Measurements from ENCODE around the gene EML6.

DNA sequence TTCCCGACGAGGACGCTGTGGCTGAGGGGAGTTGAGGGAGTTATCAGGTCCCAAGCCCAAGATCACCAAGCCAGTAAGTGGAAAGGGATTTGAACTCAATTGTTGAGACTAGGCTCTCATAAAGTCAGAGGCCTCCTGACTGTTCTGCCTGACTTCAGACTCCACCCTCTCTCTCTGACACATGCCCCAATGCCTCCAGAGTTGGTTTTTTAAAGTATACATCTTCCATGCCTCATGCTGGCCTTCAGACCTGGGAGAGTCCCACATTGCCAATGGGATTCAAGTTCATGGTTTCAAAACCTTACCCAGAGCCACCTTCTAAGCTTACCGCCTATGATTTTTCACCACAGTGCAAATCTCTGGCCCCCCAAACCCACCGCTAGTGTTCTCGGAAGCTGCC is 226.0 kb downstream of the EML6 start:
- TF ChIP-seq JUND (IDR thresholded peaks at IDR 0.05), result no peak
- TF ChIP-seq, protein P1, sequence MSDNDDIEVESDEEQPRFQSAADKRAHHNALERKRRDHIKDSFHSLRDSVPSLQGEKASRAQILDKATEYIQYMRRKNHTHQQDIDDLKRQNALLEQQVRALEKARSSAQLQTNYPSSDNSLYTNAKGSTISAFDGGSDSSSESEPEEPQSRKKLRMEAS (IDR thresholded peaks at IDR 0.05), result no peak
- TF ChIP-seq, protein P2, sequence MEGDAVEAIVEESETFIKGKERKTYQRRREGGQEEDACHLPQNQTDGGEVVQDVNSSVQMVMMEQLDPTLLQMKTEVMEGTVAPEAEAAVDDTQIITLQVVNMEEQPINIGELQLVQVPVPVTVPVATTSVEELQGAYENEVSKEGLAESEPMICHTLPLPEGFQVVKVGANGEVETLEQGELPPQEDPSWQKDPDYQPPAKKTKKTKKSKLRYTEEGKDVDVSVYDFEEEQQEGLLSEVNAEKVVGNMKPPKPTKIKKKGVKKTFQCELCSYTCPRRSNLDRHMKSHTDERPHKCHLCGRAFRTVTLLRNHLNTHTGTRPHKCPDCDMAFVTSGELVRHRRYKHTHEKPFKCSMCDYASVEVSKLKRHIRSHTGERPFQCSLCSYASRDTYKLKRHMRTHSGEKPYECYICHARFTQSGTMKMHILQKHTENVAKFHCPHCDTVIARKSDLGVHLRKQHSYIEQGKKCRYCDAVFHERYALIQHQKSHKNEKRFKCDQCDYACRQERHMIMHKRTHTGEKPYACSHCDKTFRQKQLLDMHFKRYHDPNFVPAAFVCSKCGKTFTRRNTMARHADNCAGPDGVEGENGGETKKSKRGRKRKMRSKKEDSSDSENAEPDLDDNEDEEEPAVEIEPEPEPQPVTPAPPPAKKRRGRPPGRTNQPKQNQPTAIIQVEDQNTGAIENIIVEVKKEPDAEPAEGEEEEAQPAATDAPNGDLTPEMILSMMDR (IDR thresholded peaks at IDR 0.05 in 2 of 3, conservative IDR thresholded peaks at IDR 0.05 in 1 of 3; ENCODE audit: borderline replicate concordance in 1 of 3, insufficient read depth in 1 of 3, low read depth in 2 of 3, low read length in 2 of 3), result no peak

Measured in HCT116 (cell line).